PC-3 (cell line): Measurements from ENCODE around the gene MICU1. TPM values are rescaled to one million over a fixed set of nuclear protein-coding genes. Genes with fewer than 3 reads are reported as not detected.

Experiments used
- ATAC-seq: fragments of 200-7000 bp; cut with Tn5 transposase; 2 replicates; pipeline ENCODE4 v1.9.1; 2020; ENCODE audit warnings: mild to moderate bottlenecking, moderate library complexity
- BruUV-seq: library from RNA; stranded (reverse); fragments of 400-500 nt; replicated peaks from 2 replicates; lab custom pipeline; 2021; lab: Mats Ljungman, UMichigan
- CTCF ChIA-PET: fragments of 300-600 bp; sonication (Branson Sonifier 250); formaldehyde crosslinking; loops from one replicate; lab custom pipeline; 2022; ENCODE audit warnings: antibody characterized with exemption; lab: Charles Lee
- POLR2A ChIA-PET: fragments of 300-600 bp; sonication (Branson Sonifier 250); formaldehyde crosslinking; loops from one replicate; lab custom pipeline; 2022; ENCODE audit warnings: antibody characterized with exemption; ENCODE audit not compliant: unreplicated experiment; lab: Charles Lee
- DNase-seq: peaks from one replicate; pipeline ENCODE4 v3.0.0-alpha.2; 2015
- H2AFZ ChIP-seq: fragments of 300-600 bp; sonication (generic); 2 replicates; pipeline ENCODE4 v1.6.0; 2016; ENCODE audit warnings: antibody characterized with exemption, low read length
- H3F3A ChIP-seq: fragments of 300-600 bp; sonication (generic); one replicate; pipeline ENCODE4 v1.6.0; 2017; ENCODE audit warnings: antibody characterized with exemption, low read length, control low read depth, mild to moderate bottlenecking; ENCODE audit not compliant: unreplicated experiment
- H3K27ac ChIP-seq: fragments of 300-600 bp; sonication (generic); 2 replicates; pipeline ENCODE4 v1.5.1; 2016; ENCODE audit warnings: mild to moderate bottlenecking, low read length
- H3K27me3 ChIP-seq: fragments of 300-600 bp; sonication (generic); 2 replicates; pipeline ENCODE4 v1.6.1; 2016; ENCODE audit warnings: low read length, mixed read lengths
- H3K36me3 ChIP-seq: fragments of 300-600 bp; sonication (generic); 2 replicates; pipeline ENCODE4 v1.6.1; 2016; ENCODE audit warnings: low read depth, mixed run types, low read length, mixed read lengths
- H3K4me1 ChIP-seq: fragments of 300-600 bp; sonication (generic); 2 replicates; pipeline ENCODE4 v1.5.1; 2016; ENCODE audit warnings: low read length; ENCODE audit not compliant: insufficient read depth
- H3K4me2 ChIP-seq: fragments of 300-600 bp; sonication (generic); 2 replicates; pipeline ENCODE4 v1.6.0; 2016; ENCODE audit warnings: low read length
- H3K4me3 ChIP-seq: fragments of 300-600 bp; sonication (generic); 2 replicates; pipeline ENCODE4 v1.5.1; 2016; ENCODE audit warnings: mild to moderate bottlenecking, low read length, mixed read lengths
- H3K79me2 ChIP-seq: fragments of 300-600 bp; sonication (generic); 2 replicates; pipeline ENCODE4 v1.6.1; 2017; ENCODE audit warnings: low read length, mixed read lengths
- H3K9ac ChIP-seq: fragments of 300-600 bp; sonication (generic); 2 replicates; pipeline ENCODE4 v1.6.0; 2016; ENCODE audit warnings: mild to moderate bottlenecking, low read length
- H3K9me2 ChIP-seq: fragments of 300-600 bp; sonication (generic); replicated peaks from 2 replicates; pipeline ENCODE4 v1.6.1; 2016; ENCODE audit warnings: mixed run types, low read length, mixed read lengths
- H3K9me3 ChIP-seq: fragments of 300-600 bp; sonication (generic); 2 replicates; pipeline ENCODE4 v1.6.1; 2016; ENCODE audit warnings: low read length, mixed read lengths
- H4K20me1 ChIP-seq: fragments of 300-600 bp; sonication (generic); 2 replicates; pipeline ENCODE4 v1.6.1; 2016; ENCODE audit warnings: low read length, mixed read lengths
- CTCF ChIP-seq: fragments of 300-600 bp; sonication (generic); conservative IDR thresholded peaks from 2 replicates; pipeline ENCODE4 v1.5.1; 2017; ENCODE audit warnings: antibody characterized with exemption, low read depth, mild to moderate bottlenecking, low read length
- EZH2 ChIP-seq: fragments of 300-600 bp; sonication (generic); IDR thresholded peaks from one replicate; pipeline ENCODE4 v1.6.1; 2017; ENCODE audit warnings: antibody characterized with exemption, mild to moderate bottlenecking, low read length; ENCODE audit not compliant: unreplicated experiment
- EZH2phosphoT487 ChIP-seq: fragments of 300-600 bp; sonication (generic); IDR thresholded peaks from 2 replicates; pipeline ENCODE4 v1.6.1; 2018; ENCODE audit warnings: mild to moderate bottlenecking, antibody characterized with exemption, low read length, borderline replicate concordance
- intact Hi-C: fragments of 100-400 bp; cut with micrococcal nuclease; formaldehyde crosslinking; loops from 2 replicates; pipeline ENCODE4 v1.9.0; 2023
- total RNA-seq: library from RNA; depleted of rRNA; stranded (reverse); fragments of >200 nt; gene quantifications from 2 replicates; pipeline ENCODE4 v1.2.3, GENCODE V29; 2014

MICU1 gene
- total RNA-seq, 1 experiment from 2014 or later = 19.8 TPM

DNA sequence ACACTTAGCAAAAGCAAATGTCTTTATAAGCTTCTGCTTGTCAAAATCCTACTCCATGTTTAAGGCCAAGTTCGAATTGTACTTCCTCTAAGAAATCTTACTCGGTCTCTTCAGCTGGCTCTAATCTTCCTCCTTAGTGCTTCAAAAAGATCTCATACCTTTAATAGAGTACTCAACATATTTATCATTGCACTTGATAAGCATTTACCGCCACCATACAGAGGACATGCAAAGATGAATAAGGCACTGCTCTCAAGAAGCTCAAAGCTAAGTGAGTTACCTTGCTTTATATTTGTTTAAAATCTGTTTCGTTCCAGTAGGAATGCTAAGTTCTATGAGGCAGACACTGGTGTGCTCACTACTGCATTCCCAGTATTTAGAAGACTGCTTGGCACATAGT lies 209.2 kb downstream of the MICU1 start:
- ChIA-PET CTCF (no interaction called here), POLR2A (no interaction called here)
- Histone ChIP-seq H3K4me3 (no peak overlapping the region), H3K9me3 (no peaks in the 10 kb centered on the region), H3K36me3 (no peaks in the 10 kb centered on the region), H2AFZ (no peak overlapping the region), H3K9ac (no peak overlapping the region), H3K79me2 (no peaks in the 10 kb centered on the region), H3K27me3 (no peaks in the 10 kb centered on the region), H3F3A (no peaks in the 10 kb centered on the region), H3K4me2 (no peak overlapping the region), H4K20me1 (no peaks in the 10 kb centered on the region), H3K4me1 (no peaks in the 10 kb centered on the region), H3K27ac (no peak overlapping the region), H3K9me2 (no peaks in the 10 kb centered on the region)
- ATAC-seq (no peak), DNase-seq (no peak)
- intact Hi-C loops = no loop called here
- BruUV-seq = no TSS peak
- no peak for TF ChIP-seq EZH2phosphoT487
- no peak for TF ChIP-seq EZH2
- no peak for TF ChIP-seq CTCF

GRCh38 chr10:72414642-72415041 lies 211.2 kb downstream of the MICU1 start:
- no peaks in the 10 kb centered on the region for H3K9me2 ChIP-seq
- DNase-seq (no peak), ATAC-seq (no peak)
- TF ChIP-seq EZH2phosphoT487 = no peak
- TF ChIP-seq EZH2 = no peak
- TF ChIP-seq CTCF = no peak
- H3K4me2 ChIP-seq = no peak overlapping the region
- H3K36me3 ChIP-seq = no peaks in the 10 kb centered on the region
- no peak overlapping the region for H2AFZ ChIP-seq
- H3K4me1 ChIP-seq = no peaks in the 10 kb centered on the region
- no peaks in the 10 kb centered on the region for H3K9me3 ChIP-seq
- ChIA-PET CTCF (interaction anchor here (0.7 kb wide), 1 partner anchor 498 kb away, joined by 7 read pairs; no protein-coding TSS in a partner anchor), POLR2A (no interaction called here)
- no peak overlapping the region for H3K4me3 ChIP-seq
- H3K9ac ChIP-seq = no peak overlapping the region
- no peaks in the 10 kb centered on the region for H3K27me3 ChIP-seq
- BruUV-seq = no TSS peak
- no peaks in the 10 kb centered on the region for H4K20me1 ChIP-seq
- no peaks in the 10 kb centered on the region for H3K79me2 ChIP-seq
- no peaks in the 10 kb centered on the region for H3F3A ChIP-seq
- intact Hi-C loops = no loop called here
- no peak overlapping the region for H3K27ac ChIP-seq

GRCh38 chr10:72409167-72409566 lies 216.7 kb downstream of the MICU1 start:
- no peaks in the 10 kb centered on the region for H3K36me3 ChIP-seq
- no peak for ATAC-seq

More at GRCh38 chr10:72409167-72409566, 216.7 kb downstream of the MICU1 start:
- Histone ChIP-seq H3K4me1 (no peaks in the 10 kb centered on the region), H3K27me3 (no peaks in the 10 kb centered on the region), H3K9me3 (no peaks in the 10 kb centered on the region), H3K4me2 (no peak overlapping the region), H4K20me1 (no peaks in the 10 kb centered on the region), H3K4me3 (no peak overlapping the region), H2AFZ (no peak overlapping the region), H3K79me2 (no peaks in the 10 kb centered on the region), H3K27ac (no peak overlapping the region), H3K9ac (no peak overlapping the region), H3K9me2 (no peaks in the 10 kb centered on the region), H3F3A (no peaks in the 10 kb centered on the region)
- POLR2A ChIA-PET = no interaction called here
- BruUV-seq = no TSS peak
- TF ChIP-seq EZH2phosphoT487 (no peak), EZH2 (no peak), CTCF (no peak)
- DNase-seq = no peak
- intact Hi-C loops = no loop called here
- CTCF ChIA-PET = no interaction called here
